ENCODE results near the gene TUBB.

The TUBB gene

GRCh38 chr6:30707281-30707850 is 12.8 kb upstream of the TUBB start:
- TF ChIP-seq CTCF (IDR thresholded peaks at IDR 0.05; ENCODE audit: low read depth, low read length) = no peak
- no peaks in the 10 kb centered on the region for H3K27me3 ChIP-seq (ENCODE audit: insufficient read depth, low read depth, severe bottlenecking)
- no peak overlapping the region for H3K4me3 ChIP-seq (ENCODE audit: low read depth, low read length)
- peaks cover 7% of the 10 kb centered on the region for H3K36me3 ChIP-seq
- no peaks in the 10 kb centered on the region for H3K9me3 ChIP-seq (ENCODE audit: severe bottlenecking)
- H3K27ac ChIP-seq = no peak overlapping the region
- DNase-seq = no peak

DNA sequence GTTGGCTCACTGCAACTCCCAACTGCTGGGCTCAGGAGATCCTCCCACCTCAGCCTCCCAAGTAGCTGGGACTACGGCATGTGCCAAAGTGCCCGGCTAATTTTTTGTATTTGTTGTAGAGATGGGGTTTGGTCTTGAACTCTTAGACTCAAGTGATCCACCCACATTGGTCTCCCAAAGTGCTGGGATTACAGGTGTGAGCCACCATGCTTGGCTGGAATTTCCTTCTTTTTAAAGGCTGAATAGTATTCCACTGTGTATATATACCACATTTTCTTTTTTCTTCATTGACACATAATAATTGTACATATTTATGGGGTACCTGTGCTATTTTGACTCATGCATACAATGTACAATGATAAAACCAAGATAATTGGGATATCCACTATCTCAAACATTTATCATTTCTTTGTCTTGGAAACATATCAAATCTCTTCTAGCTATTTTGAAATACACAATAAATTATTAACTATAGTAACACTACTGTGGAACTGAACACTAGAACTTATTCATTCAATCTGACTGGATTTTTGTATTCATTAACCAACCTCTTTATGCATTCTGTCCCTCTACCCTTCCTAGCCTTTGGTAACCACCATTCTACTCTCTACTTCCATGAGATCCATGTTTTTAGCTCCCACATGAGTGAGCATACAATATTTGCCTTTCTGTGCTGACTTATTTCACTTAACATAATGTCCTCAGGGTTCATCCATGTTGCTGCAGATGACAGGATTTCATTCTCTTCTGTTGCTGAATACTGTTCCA is 10.9 kb upstream of the TUBB start:
- DNase-seq = no peak
- H3K27ac ChIP-seq = no peak overlapping the region
- H3K27me3 ChIP-seq (ENCODE audit: insufficient read depth, low read depth, severe bottlenecking) = no peaks in the 10 kb centered on the region
- no peak overlapping the region for H3K4me3 ChIP-seq (ENCODE audit: low read depth, low read length)
- H3K9me3 ChIP-seq (ENCODE audit: severe bottlenecking) = no peaks in the 10 kb centered on the region
- no peak for TF ChIP-seq CTCF (IDR thresholded peaks at IDR 0.05; ENCODE audit: low read depth, low read length)
- peaks cover 7% of the 10 kb centered on the region for H3K36me3 ChIP-seq

GRCh38 chr6:30711758-30712380 is 8.3 kb upstream of the TUBB start:
- H3K36me3 ChIP-seq = peaks cover 7% of the 10 kb centered on the region
- no peaks in the 10 kb centered on the region for H3K27me3 ChIP-seq (ENCODE audit: insufficient read depth, low read depth, severe bottlenecking)
- H3K4me3 ChIP-seq (ENCODE audit: low read depth, low read length) = no peak overlapping the region
- TF ChIP-seq CTCF (IDR thresholded peaks at IDR 0.05; ENCODE audit: low read depth, low read length) = no peak
- H3K27ac ChIP-seq = no peak overlapping the region
- peaks cover under 1% of the 10 kb centered on the region for H3K9me3 ChIP-seq (ENCODE audit: severe bottlenecking)
- no peak for DNase-seq

GRCh38 chr6:30712441-30712945 is 7.7 kb upstream of the TUBB start:
- H3K9me3 ChIP-seq (ENCODE audit: severe bottlenecking) = peaks cover 4% of the 10 kb centered on the region
- no peak for TF ChIP-seq CTCF (IDR thresholded peaks at IDR 0.05; ENCODE audit: low read depth, low read length)
- H3K27ac ChIP-seq = no peak overlapping the region
- H3K4me3 ChIP-seq (ENCODE audit: low read depth, low read length) = no peak overlapping the region
- peaks cover 7% of the 10 kb centered on the region for H3K36me3 ChIP-seq
- DNase-seq = no peak
- no peaks in the 10 kb centered on the region for H3K27me3 ChIP-seq (ENCODE audit: insufficient read depth, low read depth, severe bottlenecking)

GRCh38 chr6:30714263-30714662 is 5.9 kb upstream of the TUBB start:
- H3K27ac ChIP-seq = no peak overlapping the region
- no peak for DNase-seq

More at GRCh38 chr6:30714263-30714662, 5.9 kb upstream of the TUBB start:
- Histone ChIP-seq H3K27me3 (ENCODE audit: insufficient read depth, low read depth, severe bottlenecking) (no peaks in the 10 kb centered on the region), H3K9me3 (ENCODE audit: severe bottlenecking) (peaks cover 6% of the 10 kb centered on the region), H3K4me3 (ENCODE audit: low read depth, low read length) (no peak overlapping the region), H3K36me3 (peaks cover 7% of the 10 kb centered on the region)
- no peak for TF ChIP-seq CTCF (IDR thresholded peaks at IDR 0.05; ENCODE audit: low read depth, low read length)
